Measurements from ENCODE around the gene CALCOCO2.
"Not testable (repeated sequence)": the region's sequence is repeated elsewhere in the genome, so short reads cannot be mapped to it uniquely, and the experiment has no call there.

The CALCOCO2 gene

DNA sequence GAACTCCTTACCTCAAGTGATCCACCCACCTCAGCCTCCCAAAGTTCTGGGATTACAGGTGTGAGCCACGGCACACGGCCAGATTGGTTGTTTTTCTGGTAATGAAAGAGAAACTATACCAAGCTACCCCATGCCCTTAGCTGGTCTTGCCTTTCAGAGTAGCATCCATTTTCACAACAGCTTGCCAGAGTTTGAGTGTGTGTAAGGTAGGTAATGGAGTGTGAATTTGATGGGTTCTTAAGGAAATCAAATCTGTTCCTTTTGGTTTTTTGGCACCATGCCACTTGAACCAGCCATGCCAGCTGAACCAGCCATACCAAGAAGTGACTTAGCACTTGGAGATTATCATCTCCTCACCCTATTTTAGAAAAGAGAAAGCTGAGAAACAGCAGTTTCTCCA lies 5.1 kb downstream of the CALCOCO2 start:
- Histone ChIP-seq H3K18ac (ENCODE audit: low read length) (no peak overlapping the region), H3K14ac (ENCODE audit: low read length) (no peak overlapping the region), H3K9me3 (replicated peaks in 1 of 2; ENCODE audit: control insufficient read depth in 2 of 2, insufficient read depth in 1 of 2, low read depth in 1 of 2, low read length in 2 of 2) (no peaks in the 10 kb centered on the region), H3K23ac (ENCODE audit: low read depth, low read length, poor library complexity) (no peak overlapping the region), H2AK5ac (ENCODE audit: low read depth, low read length) (no peak overlapping the region), H2BK15ac (ENCODE audit: low read length) (no peak overlapping the region), H2BK12ac (ENCODE audit: low read length) (no peak overlapping the region), H3K36me3 (replicated peaks in 1 of 2; ENCODE audit: control insufficient read depth in 2 of 2, insufficient read depth in 2 of 2, low read length in 2 of 2) (no peaks in the 10 kb centered on the region), H2AFZ (ENCODE audit: low read length) (no peak overlapping the region), H4K8ac (ENCODE audit: low read depth, low read length) (no peak overlapping the region), H3K27ac (replicated peaks; ENCODE audit: low read length) (no peak overlapping the region), H3K27me3 (ENCODE audit: control insufficient read depth in 3 of 3, insufficient read depth in 3 of 3, low read depth in 1 of 3, low read length in 3 of 3) (no peaks in the 10 kb centered on the region), H3K4me3 (ENCODE audit: low read length in 2 of 2) (no peak overlapping the region), H2BK120ac (ENCODE audit: low read depth, low read length) (no peak overlapping the region), H3K4me2 (ENCODE audit: insufficient read depth, low read length, poor library complexity, severe bottlenecking) (no peak overlapping the region), H3K4me1 (ENCODE audit: control insufficient read depth in 2 of 2, insufficient read depth in 1 of 2, low read depth in 1 of 2, low read length in 2 of 2) (peaks cover 0 to 6% of the 10 kb centered on the region in 2 donors), H4K91ac (ENCODE audit: low read depth, low read length, poor library complexity) (no peak overlapping the region), H3K79me1 (ENCODE audit: low read depth, low read length) (peaks cover 5% of the 10 kb centered on the region), H2BK5ac (ENCODE audit: low read length) (no peak overlapping the region), H3K4ac (ENCODE audit: low read length) (no peak overlapping the region), H3K9ac (ENCODE audit: low read depth, low read length, poor library complexity) (no peak overlapping the region)
- DNase-seq (ENCODE audit: low spot score): no peak
- WGBS, 2 donors (ENCODE audit: extremely low coverage in 2 of 2, insufficient read length in 2 of 2, insufficient replicate concordance in 1 of 2): no CpG with 5 or more reads among the region's 2 CpGs

DNA sequence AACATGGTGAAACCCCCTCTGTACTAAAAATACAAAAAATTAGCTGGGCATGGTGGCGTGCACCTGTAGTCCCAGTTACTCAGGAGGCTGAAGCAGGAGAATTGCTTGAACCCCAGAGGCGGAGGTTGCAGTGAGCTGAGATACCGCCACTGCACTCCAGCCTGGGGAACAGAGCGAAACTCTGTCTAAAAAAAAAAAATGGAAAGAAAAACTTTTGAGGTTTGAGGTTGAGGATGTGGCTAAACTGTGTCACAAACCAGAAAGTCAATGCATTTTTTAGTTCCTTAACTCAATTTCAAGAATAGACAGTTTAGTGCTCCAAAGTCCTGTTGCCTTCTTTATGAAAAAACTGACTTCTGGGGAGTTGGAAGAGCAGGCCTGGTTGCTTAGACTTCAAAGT lies 6.6 kb downstream of the CALCOCO2 start:
- H3K9me3 ChIP-seq (replicated peaks in 1 of 2; ENCODE audit: control insufficient read depth in 2 of 2, insufficient read depth in 1 of 2, low read depth in 1 of 2, low read length in 2 of 2); H2BK5ac ChIP-seq (ENCODE audit: low read length); H3K4me1 ChIP-seq (ENCODE audit: control insufficient read depth in 2 of 2, insufficient read depth in 1 of 2, low read depth in 1 of 2, low read length in 2 of 2); DNase-seq (ENCODE audit: low spot score); H3K36me3 ChIP-seq (replicated peaks in 1 of 2; ENCODE audit: control insufficient read depth in 2 of 2, insufficient read depth in 2 of 2, low read length in 2 of 2); H3K79me1 ChIP-seq (ENCODE audit: low read depth, low read length); H3K14ac ChIP-seq (ENCODE audit: low read length); H4K8ac ChIP-seq (ENCODE audit: low read depth, low read length); H3K27me3 ChIP-seq (ENCODE audit: control insufficient read depth in 3 of 3, insufficient read depth in 3 of 3, low read depth in 1 of 3, low read length in 3 of 3); H2AFZ ChIP-seq (ENCODE audit: low read length); H3K27ac ChIP-seq (replicated peaks; ENCODE audit: low read length); H3K4me3 ChIP-seq (ENCODE audit: low read length in 2 of 2); H3K18ac ChIP-seq (ENCODE audit: low read length); H2AK5ac ChIP-seq (ENCODE audit: low read depth, low read length); H2BK12ac ChIP-seq (ENCODE audit: low read length); H4K91ac ChIP-seq (ENCODE audit: low read depth, low read length, poor library complexity); H3K4ac ChIP-seq (ENCODE audit: low read length); H2BK120ac ChIP-seq (ENCODE audit: low read depth, low read length); H3K23ac ChIP-seq (ENCODE audit: low read depth, low read length, poor library complexity); H3K9ac ChIP-seq (ENCODE audit: low read depth, low read length, poor library complexity); H3K4me2 ChIP-seq (ENCODE audit: insufficient read depth, low read length, poor library complexity, severe bottlenecking); H2BK15ac ChIP-seq (ENCODE audit: low read length): not testable (repeated sequence)
- no CpG with 5 or more reads among the region's 4 CpGs for WGBS, 2 donors (ENCODE audit: extremely low coverage in 2 of 2, insufficient read length in 2 of 2, insufficient replicate concordance in 1 of 2)

DNA sequence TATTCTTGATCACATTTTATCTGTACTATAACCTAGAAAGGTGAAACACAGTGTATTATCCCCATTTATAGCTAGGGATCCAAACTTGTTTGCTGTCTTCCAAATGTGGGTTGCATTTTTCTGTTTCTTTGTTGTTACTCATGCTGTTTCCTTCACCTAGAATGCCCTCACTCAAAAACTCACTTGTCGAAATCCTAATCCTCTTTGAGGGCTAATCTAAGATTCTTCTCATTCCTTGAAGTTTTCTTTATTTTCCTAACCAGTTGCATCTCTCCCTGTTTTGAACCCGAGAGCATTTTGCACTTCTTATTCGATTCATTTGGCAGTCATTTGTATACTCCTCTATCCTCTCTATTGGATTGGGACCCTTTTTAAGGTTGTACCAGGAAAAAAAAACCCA lies 9.6 kb downstream of the CALCOCO2 start:
- no peak overlapping the region for H3K4me3 ChIP-seq (ENCODE audit: low read length in 2 of 2)

GRCh38 chr17:48841395-48841831 lies 10.6 kb downstream of the CALCOCO2 start:
- Histone ChIP-seq H3K9ac (ENCODE audit: low read depth, low read length, poor library complexity) (no peak overlapping the region), H2BK5ac (ENCODE audit: low read length) (no peak overlapping the region), H3K4me2 (ENCODE audit: insufficient read depth, low read length, poor library complexity, severe bottlenecking) (no peak overlapping the region), H3K18ac (ENCODE audit: low read length) (no peak overlapping the region), H3K27me3 (ENCODE audit: control insufficient read depth in 3 of 3, insufficient read depth in 3 of 3, low read depth in 1 of 3, low read length in 3 of 3) (no peaks in the 10 kb centered on the region), H3K36me3 (replicated peaks in 1 of 2; ENCODE audit: control insufficient read depth in 2 of 2, insufficient read depth in 2 of 2, low read length in 2 of 2) (peaks cover 0 to 6% of the 10 kb centered on the region in 2 donors), H3K23ac (ENCODE audit: low read depth, low read length, poor library complexity) (no peak overlapping the region), H2BK12ac (ENCODE audit: low read length) (no peak overlapping the region), H3K4me3 (ENCODE audit: low read length in 2 of 2) (no peak overlapping the region), H2BK15ac (ENCODE audit: low read length) (no peak overlapping the region), H4K91ac (ENCODE audit: low read depth, low read length, poor library complexity) (no peak overlapping the region), H3K79me1 (ENCODE audit: low read depth, low read length) (peaks cover 5% of the 10 kb centered on the region), H2AK5ac (ENCODE audit: low read depth, low read length) (no peak overlapping the region), H2AFZ (ENCODE audit: low read length) (no peak overlapping the region), H3K27ac (replicated peaks; ENCODE audit: low read length) (no peak overlapping the region), H3K14ac (ENCODE audit: low read length) (no peak overlapping the region), H2BK120ac (ENCODE audit: low read depth, low read length) (no peak overlapping the region), H4K8ac (ENCODE audit: low read depth, low read length) (no peak overlapping the region), H3K9me3 (replicated peaks in 1 of 2; ENCODE audit: control insufficient read depth in 2 of 2, insufficient read depth in 1 of 2, low read depth in 1 of 2, low read length in 2 of 2) (no peaks in the 10 kb centered on the region), H3K4ac (ENCODE audit: low read length) (no peak overlapping the region), H3K4me1 (ENCODE audit: control insufficient read depth in 2 of 2, insufficient read depth in 1 of 2, low read depth in 1 of 2, low read length in 2 of 2) (peaks cover 0 to 6% of the 10 kb centered on the region in 2 donors)
- no CpG with 5 or more reads among the region's 3 CpGs for WGBS, 2 donors (ENCODE audit: extremely low coverage in 2 of 2, insufficient read length in 2 of 2, insufficient replicate concordance in 1 of 2)
- DNase-seq (ENCODE audit: low spot score): no peak

More for the DNA sequence above, 9.6 kb downstream of the CALCOCO2 start:
- Histone ChIP-seq H3K79me1 (ENCODE audit: low read depth, low read length) (peaks cover 5% of the 10 kb centered on the region), H4K91ac (ENCODE audit: low read depth, low read length, poor library complexity) (no peak overlapping the region), H3K18ac (ENCODE audit: low read length) (no peak overlapping the region), H3K4me1 (ENCODE audit: control insufficient read depth in 2 of 2, insufficient read depth in 1 of 2, low read depth in 1 of 2, low read length in 2 of 2) (peaks cover 0 to 6% of the 10 kb centered on the region in 2 donors), H2AK5ac (ENCODE audit: low read depth, low read length) (no peak overlapping the region), H2BK120ac (ENCODE audit: low read depth, low read length) (no peak overlapping the region), H3K36me3 (replicated peaks in 1 of 2; ENCODE audit: control insufficient read depth in 2 of 2, insufficient read depth in 2 of 2, low read length in 2 of 2) (peaks cover 0 to 6% of the 10 kb centered on the region in 2 donors), H2BK12ac (ENCODE audit: low read length) (no peak overlapping the region), H3K27ac (replicated peaks; ENCODE audit: low read length) (no peak overlapping the region), H3K23ac (ENCODE audit: low read depth, low read length, poor library complexity) (no peak overlapping the region), H2BK15ac (ENCODE audit: low read length) (no peak overlapping the region), H2AFZ (ENCODE audit: low read length) (no peak overlapping the region), H3K9me3 (replicated peaks in 1 of 2; ENCODE audit: control insufficient read depth in 2 of 2, insufficient read depth in 1 of 2, low read depth in 1 of 2, low read length in 2 of 2) (no peaks in the 10 kb centered on the region), H3K14ac (ENCODE audit: low read length) (no peak overlapping the region), H3K4ac (ENCODE audit: low read length) (no peak overlapping the region), H2BK5ac (ENCODE audit: low read length) (no peak overlapping the region), H3K4me2 (ENCODE audit: insufficient read depth, low read length, poor library complexity, severe bottlenecking) (no peak overlapping the region), H3K9ac (ENCODE audit: low read depth, low read length, poor library complexity) (no peak overlapping the region), H3K27me3 (ENCODE audit: control insufficient read depth in 3 of 3, insufficient read depth in 3 of 3, low read depth in 1 of 3, low read length in 3 of 3) (no peaks in the 10 kb centered on the region), H4K8ac (ENCODE audit: low read depth, low read length) (no peak overlapping the region)
- no peak for DNase-seq (ENCODE audit: low spot score)
- WGBS, 2 donors (ENCODE audit: extremely low coverage in 2 of 2, insufficient read length in 2 of 2, insufficient replicate concordance in 1 of 2): no CpG with 5 or more reads among the region's 3 CpGs

Data from neuronal stem cell (in vitro differentiated cells).